ENCODE results near the gene JMJD8. TPM values are rescaled to one million over a fixed set of nuclear protein-coding genes. Genes with fewer than 3 reads are reported as not detected.

Gene JMJD8
- total and polyA plus RNA-seq, 9 of the 15 experiments (the other 6 are each of a cell fraction or from before 2014, with no cell fraction given) = 1.2 to 50.6 (median 29.3) TPM

GRCh38 chr16:679814-680624, 4.1 kb downstream of the JMJD8 start, which contains the start of gene STUB1 (continued):
- TF ChIP-seq ZNF511 (CRISPR knock-in tag; IDR thresholded peaks at IDR 0.05) = no peak
- TF ChIP-seq RBBP5 (IDR thresholded peaks at IDR 0.05; ENCODE audit: borderline replicate concordance, insufficient read depth, low read length, poor library complexity, severe bottlenecking) = peak; percentile 71
- no peak for TF ChIP-seq TBL1XR1 (IDR thresholded peaks at IDR 0.05; ENCODE audit: low read length in 2 of 2)
- TF ChIP-seq ZNF639 (CRISPR knock-in tag; conservative IDR thresholded peaks at IDR 0.05 in 1 of 2, IDR thresholded peaks at IDR 0.05 in 1 of 2) = peak in 1 of 2 experiments; percentile 76; a peak in 2 of 4 replicates
- TF ChIP-seq ZBTB7A (IDR thresholded peaks at IDR 0.05; ENCODE audit: borderline replicate concordance, control insufficient read depth, low read depth, low read length) = peak; percentile 89
- no peak for TF ChIP-seq LEF1 (IDR thresholded peaks at IDR 0.05)
- 0 out of 2 replicates have a peak, but pooled peaks have one; percentile 25 for TF ChIP-seq JUN (IDR thresholded peaks at IDR 0.05; ENCODE audit: borderline replicate concordance, low read depth, low read length)
- no peak for TF ChIP-seq JUN (CRISPR knock-in tag; IDR thresholded peaks at IDR 0.05; ENCODE audit: borderline replicate concordance)
- peak; percentile 47 for TF ChIP-seq TBP (optimal IDR thresholded peaks at IDR 0.05; ENCODE audit: low read depth, low read length)
- no peak for TF ChIP-seq ZNF134 (CRISPR knock-in tag; conservative IDR thresholded peaks at IDR 0.05)
- TF ChIP-seq HDAC1 (IDR thresholded peaks at IDR 0.05) = peak in 1 of 2 experiments; percentile 77; a peak in 2 of 4 replicates
- TF ChIP-seq PRMT5 (CRISPR knock-in tag; IDR thresholded peaks at IDR 0.05) = no peak
- no peak for TF ChIP-seq NCOR1 (IDR thresholded peaks at IDR 0.05)
- no peak for TF ChIP-seq PCBP1 (IDR thresholded peaks at IDR 0.05; ENCODE audit: low read depth, low read length, poor library complexity, severe bottlenecking)
- TF ChIP-seq GMEB1 (CRISPR knock-in tag; IDR thresholded peaks at IDR 0.05) = peak; percentile 61; the same call in 1 of the 2 replicates
- no peak for TF ChIP-seq ETS2 (tag; IDR thresholded peaks at IDR 0.05; ENCODE audit: borderline replicate concordance, poor library complexity, severe bottlenecking)
- TF ChIP-seq PHF8 (IDR thresholded peaks at IDR 0.05; ENCODE audit: borderline replicate concordance, low read length) = peak; percentile 86; the same call in 1 of the 2 replicates
- peak; percentile 26 to 53 for TF ChIP-seq E2F6 (IDR thresholded peaks at IDR 0.05; ENCODE audit: borderline replicate concordance in 1 of 2, extremely low read depth in 1 of 2, insufficient read depth in 1 of 2, insufficient read length in 1 of 2, low read depth in 1 of 2, low read length in 1 of 2, poor library complexity in 1 of 2, severe bottlenecking in 1 of 2)
- no peak for TF ChIP-seq SMAD1 (IDR thresholded peaks at IDR 0.05; ENCODE audit: low read depth, low read length, partially characterized antibody)
- TF ChIP-seq NONO (IDR thresholded peaks at IDR 0.05; ENCODE audit: low read depth in 2 of 2, low read length in 1 of 2) = peak in 1 of 2 experiments; percentile 56; a peak in 2 of 4 replicates

Measured in K562 (cell line).